ENCODE measurements around the gene TTLL7. TPM values are rescaled to one million over a fixed set of nuclear protein-coding genes. Genes with fewer than 3 reads are reported as not detected.

The TTLL7 gene
- total RNA-seq, 2 donors from 2014 or later: 3.4 to 3.7 TPM

- Mint-ChIP-seq H3K4me1 (peaks cover 9% of the 10 kb centered on the region), H3K4me3 (no peak overlapping the region), H3K9me3 (no peaks in the 10 kb centered on the region), H3K36me3 (ENCODE audit: low read depth) (no peaks in the 10 kb centered on the region), H3K27ac (no peak overlapping the region), H3K27me3 (ENCODE audit: insufficient read depth) (peaks cover 1% of the 10 kb centered on the region)
- peaks cover under 1% of the 10 kb centered on the region for H3K4me1 ChIP-seq (ENCODE audit: control insufficient read depth, insufficient read depth, low read length)
- H3K9ac ChIP-seq (ENCODE audit: extremely low read depth, low read length, poor library complexity, severe bottlenecking): no peak overlapping the region
- H3K27me3 ChIP-seq (ENCODE audit: control insufficient read depth, insufficient read depth, low read length, poor library complexity, severe bottlenecking): peaks cover 12% of the 10 kb centered on the region
- H3K36me3 ChIP-seq (ENCODE audit: control insufficient read depth, insufficient read depth, low read length): no peaks in the 10 kb centered on the region
- no peaks in the 10 kb centered on the region for H3K9me3 ChIP-seq (ENCODE audit: control insufficient read depth, low read length)
- no peak overlapping the region for H3K27ac ChIP-seq (ENCODE audit: low read depth, low read length)
- DNase-seq: no peak
- TF ChIP-seq, protein P1, sequence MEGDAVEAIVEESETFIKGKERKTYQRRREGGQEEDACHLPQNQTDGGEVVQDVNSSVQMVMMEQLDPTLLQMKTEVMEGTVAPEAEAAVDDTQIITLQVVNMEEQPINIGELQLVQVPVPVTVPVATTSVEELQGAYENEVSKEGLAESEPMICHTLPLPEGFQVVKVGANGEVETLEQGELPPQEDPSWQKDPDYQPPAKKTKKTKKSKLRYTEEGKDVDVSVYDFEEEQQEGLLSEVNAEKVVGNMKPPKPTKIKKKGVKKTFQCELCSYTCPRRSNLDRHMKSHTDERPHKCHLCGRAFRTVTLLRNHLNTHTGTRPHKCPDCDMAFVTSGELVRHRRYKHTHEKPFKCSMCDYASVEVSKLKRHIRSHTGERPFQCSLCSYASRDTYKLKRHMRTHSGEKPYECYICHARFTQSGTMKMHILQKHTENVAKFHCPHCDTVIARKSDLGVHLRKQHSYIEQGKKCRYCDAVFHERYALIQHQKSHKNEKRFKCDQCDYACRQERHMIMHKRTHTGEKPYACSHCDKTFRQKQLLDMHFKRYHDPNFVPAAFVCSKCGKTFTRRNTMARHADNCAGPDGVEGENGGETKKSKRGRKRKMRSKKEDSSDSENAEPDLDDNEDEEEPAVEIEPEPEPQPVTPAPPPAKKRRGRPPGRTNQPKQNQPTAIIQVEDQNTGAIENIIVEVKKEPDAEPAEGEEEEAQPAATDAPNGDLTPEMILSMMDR (conservative IDR thresholded peaks at IDR 0.05): no peak
- WGBS, 2 experiments (ENCODE audit: insufficient coverage in 1 of 2, insufficient read length in 1 of 2): no CpG with 5 or more reads among the region's 1 CpG
- H3K4me3 ChIP-seq (ENCODE audit: low read length): no peak overlapping the region
Measured at GRCh38 chr1:83832194-83832593, 166.7 kb downstream of the TTLL7 start.

- H3K27ac Mint-ChIP-seq: no peak overlapping the region
- 93 to 100% methylated on average over 6 to 7 of the region's 7 CpGs for WGBS, 2 experiments (ENCODE audit: insufficient coverage in 1 of 2, insufficient read length in 1 of 2)
Measured at GRCh38 chr1:83829106-83829505, 169.8 kb downstream of the TTLL7 start.

DNA sequence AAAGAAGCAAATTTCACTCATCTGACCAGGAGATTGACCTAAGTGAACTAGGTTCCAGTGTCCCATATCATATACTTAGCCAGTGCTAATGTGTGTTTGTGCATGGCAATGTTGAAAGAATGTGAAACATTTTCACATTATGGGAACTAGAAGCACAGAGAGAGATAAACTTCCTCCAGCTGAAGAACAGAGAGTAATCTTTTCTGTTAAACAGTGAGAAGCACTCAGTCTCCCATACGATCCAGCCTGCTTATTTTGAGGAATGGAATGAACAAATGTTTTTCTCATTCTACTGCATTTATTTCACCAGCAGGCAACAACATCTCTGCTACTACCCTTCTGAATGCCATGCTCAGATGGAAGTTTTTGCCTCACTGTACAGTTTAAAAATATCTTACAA lies 170.5 kb downstream of the TTLL7 start:
- TF ChIP-seq, protein P1 (conservative IDR thresholded peaks at IDR 0.05): no peak
- no peak overlapping the region for H3K4me3 ChIP-seq (ENCODE audit: low read length)
- no peak overlapping the region for H3K27ac Mint-ChIP-seq
- H3K9me3 ChIP-seq (ENCODE audit: control insufficient read depth, low read length): no peaks in the 10 kb centered on the region
- no peak overlapping the region for H3K27ac ChIP-seq (ENCODE audit: low read depth, low read length)
- H3K9me3 Mint-ChIP-seq: peaks cover 2% of the 10 kb centered on the region
- no peaks in the 10 kb centered on the region for H3K27me3 Mint-ChIP-seq (ENCODE audit: insufficient read depth)
- no peaks in the 10 kb centered on the region for H3K4me1 ChIP-seq (ENCODE audit: control insufficient read depth, insufficient read depth, low read length)
- H3K36me3 ChIP-seq (ENCODE audit: control insufficient read depth, insufficient read depth, low read length): no peaks in the 10 kb centered on the region
- peaks cover 3% of the 10 kb centered on the region for H3K27me3 ChIP-seq (ENCODE audit: control insufficient read depth, insufficient read depth, low read length, poor library complexity, severe bottlenecking)
- H3K4me3 Mint-ChIP-seq: no peak overlapping the region
- H3K4me1 Mint-ChIP-seq: peaks cover 8% of the 10 kb centered on the region
- H3K9ac ChIP-seq (ENCODE audit: extremely low read depth, low read length, poor library complexity, severe bottlenecking): no peak overlapping the region
- 89% methylated on average over 1 of the region's 1 CpG; no CpG with 5 or more reads in 1 of the 2 experiments for WGBS, 2 experiments (ENCODE audit: insufficient coverage in 1 of 2, insufficient read length in 1 of 2)
- no peaks in the 10 kb centered on the region for H3K36me3 Mint-ChIP-seq (ENCODE audit: low read depth)
- DNase-seq: no peak

More at GRCh38 chr1:83829106-83829505, 169.8 kb downstream of the TTLL7 start:
- DNase-seq: no peak
- Mint-ChIP-seq H3K4me1 (peaks cover 8% of the 10 kb centered on the region), H3K36me3 (ENCODE audit: low read depth) (no peaks in the 10 kb centered on the region), H3K9me3 (peaks cover 2% of the 10 kb centered on the region), H3K4me3 (no peak overlapping the region), H3K27me3 (ENCODE audit: insufficient read depth) (no peaks in the 10 kb centered on the region)
- peaks cover 3% of the 10 kb centered on the region for H3K27me3 ChIP-seq (ENCODE audit: control insufficient read depth, insufficient read depth, low read length, poor library complexity, severe bottlenecking)
- H3K9me3 ChIP-seq (ENCODE audit: control insufficient read depth, low read length): no peaks in the 10 kb centered on the region
- H3K27ac ChIP-seq (ENCODE audit: low read depth, low read length): no peak overlapping the region
- TF ChIP-seq, protein P1 (conservative IDR thresholded peaks at IDR 0.05): no peak
- no peak overlapping the region for H3K4me3 ChIP-seq (ENCODE audit: low read length)
- H3K4me1 ChIP-seq (ENCODE audit: control insufficient read depth, insufficient read depth, low read length): no peaks in the 10 kb centered on the region
- H3K9ac ChIP-seq (ENCODE audit: extremely low read depth, low read length, poor library complexity, severe bottlenecking): no peak overlapping the region
- H3K36me3 ChIP-seq (ENCODE audit: control insufficient read depth, insufficient read depth, low read length): no peaks in the 10 kb centered on the region

Measured in endodermal cell (in vitro differentiated cells).